Colonic mucosa (tissue), 4 donors: ENCODE measurements around the gene C1QTNF8. TPM values are rescaled to one million over a fixed set of nuclear protein-coding genes. Genes with fewer than 3 reads are reported as not detected.

ENCODE experiments used
- DNase-seq: peaks from one replicate; pipeline ENCODE4 v3.0.0-alpha.2; 2020
- H3K27ac ChIP-seq: fragments of 200-600 bp; one replicate; pipeline ENCODE4 v1.8.0; 2021
- H3K27me3 ChIP-seq: fragments of 200-600 bp; one replicate; pipeline ENCODE4 v1.8.0; 2021
- H3K36me3 ChIP-seq: fragments of 200-600 bp; one replicate; pipeline ENCODE4 v1.8.0; 2021
- H3K4me1 ChIP-seq: fragments of 200-600 bp; one replicate; pipeline ENCODE4 v1.8.0; 2021; ENCODE audit warnings: mild to moderate bottlenecking
- H3K4me3 ChIP-seq: fragments of 200-600 bp; one replicate; pipeline ENCODE4 v1.8.0; 2021
- H3K9ac ChIP-seq, 2 donors: one replicate each; pipeline ENCODE4 v1.7.0; 2013; ENCODE audit warnings: control low read depth in 2 of 2, low read depth in 2 of 2, low read length in 2 of 2
- H3K9me3 ChIP-seq: fragments of 200-600 bp; one replicate; pipeline ENCODE4 v1.8.0; 2021
- intact Hi-C: fragments of 100-400 bp; cut with DNase I; formaldehyde crosslinking; loops from one replicate; pipeline ENCODE4 v1.14.1; 2022
- total RNA-seq, 2 donors: library from RNA; stranded (reverse); fragmentation: NEBNext Ultra II Directional in 1 of 2; extraction: Animal tissue kit (Norgen Biotek cat#: 25700) in 1 of 2; gene quantifications; one replicate each; pipeline ENCODE4 v1.2.1, GENCODE V29; 2021
- TF ChIP-seq, protein P1 (sequence below): fragments of 200-600 bp; IDR thresholded peaks from one replicate; pipeline ENCODE4 v1.8.0; 2022; ENCODE audit warnings: antibody characterized with exemption, mild to moderate bottlenecking
- donor health status: healthy.
- donor health status: DM: no; HTN: no; CAD: no.
- donor health status: DM: no; HTN: no; CAD: no.

C1QTNF8 gene
- total RNA-seq, 2 donors from 2014 or later, result not detected

- intact Hi-C loops, result loop anchor here (2.0 kb wide), 1 partner anchor 43 kb away; no protein-coding TSS in a partner anchor
These were observed 3.4 kb upstream of the C1QTNF8 start for GRCh38 chr16:1099189-1100083.

GRCh38 chr16:1098266-1098991 lies 2.4 kb upstream of the C1QTNF8 start:
- Histone ChIP-seq H3K9ac (no peak overlapping the region), H3K9me3 (no peaks in the 10 kb centered on the region), H3K4me3 (no peak overlapping the region), H3K36me3 (no peaks in the 10 kb centered on the region), H3K27me3 (peaks cover 23% of the 10 kb centered on the region), H3K4me1 (peaks cover 4% of the 10 kb centered on the region), H3K27ac (no peak overlapping the region)
- TF ChIP-seq, protein P1, sequence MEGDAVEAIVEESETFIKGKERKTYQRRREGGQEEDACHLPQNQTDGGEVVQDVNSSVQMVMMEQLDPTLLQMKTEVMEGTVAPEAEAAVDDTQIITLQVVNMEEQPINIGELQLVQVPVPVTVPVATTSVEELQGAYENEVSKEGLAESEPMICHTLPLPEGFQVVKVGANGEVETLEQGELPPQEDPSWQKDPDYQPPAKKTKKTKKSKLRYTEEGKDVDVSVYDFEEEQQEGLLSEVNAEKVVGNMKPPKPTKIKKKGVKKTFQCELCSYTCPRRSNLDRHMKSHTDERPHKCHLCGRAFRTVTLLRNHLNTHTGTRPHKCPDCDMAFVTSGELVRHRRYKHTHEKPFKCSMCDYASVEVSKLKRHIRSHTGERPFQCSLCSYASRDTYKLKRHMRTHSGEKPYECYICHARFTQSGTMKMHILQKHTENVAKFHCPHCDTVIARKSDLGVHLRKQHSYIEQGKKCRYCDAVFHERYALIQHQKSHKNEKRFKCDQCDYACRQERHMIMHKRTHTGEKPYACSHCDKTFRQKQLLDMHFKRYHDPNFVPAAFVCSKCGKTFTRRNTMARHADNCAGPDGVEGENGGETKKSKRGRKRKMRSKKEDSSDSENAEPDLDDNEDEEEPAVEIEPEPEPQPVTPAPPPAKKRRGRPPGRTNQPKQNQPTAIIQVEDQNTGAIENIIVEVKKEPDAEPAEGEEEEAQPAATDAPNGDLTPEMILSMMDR, result no peak
- intact Hi-C loops, result no loop called here
- DNase-seq, result no peak

More at GRCh38 chr16:1099189-1100083, 3.4 kb upstream of the C1QTNF8 start:
- TF ChIP-seq, protein P1, result no peak
- Histone ChIP-seq H3K9ac (no peak overlapping the region), H3K36me3 (no peaks in the 10 kb centered on the region), H3K27me3 (peaks cover 30% of the 10 kb centered on the region), H3K4me1 (peaks cover 4% of the 10 kb centered on the region), H3K27ac (no peak overlapping the region), H3K4me3 (no peak overlapping the region), H3K9me3 (no peaks in the 10 kb centered on the region)
- DNase-seq, result no peak

GRCh38 chr16:1097800-1098199 lies 1.8 kb upstream of the C1QTNF8 start:
- Histone ChIP-seq H3K9me3 (no peaks in the 10 kb centered on the region), H3K36me3 (no peaks in the 10 kb centered on the region), H3K27me3 (peaks cover 18% of the 10 kb centered on the region), H3K9ac (no peak overlapping the region), H3K27ac (no peak overlapping the region), H3K4me3 (no peak overlapping the region), H3K4me1 (peaks cover 4% of the 10 kb centered on the region)
- intact Hi-C loops, result no loop called here
- no peak for DNase-seq
- TF ChIP-seq, protein P1, result no peak

DNA sequence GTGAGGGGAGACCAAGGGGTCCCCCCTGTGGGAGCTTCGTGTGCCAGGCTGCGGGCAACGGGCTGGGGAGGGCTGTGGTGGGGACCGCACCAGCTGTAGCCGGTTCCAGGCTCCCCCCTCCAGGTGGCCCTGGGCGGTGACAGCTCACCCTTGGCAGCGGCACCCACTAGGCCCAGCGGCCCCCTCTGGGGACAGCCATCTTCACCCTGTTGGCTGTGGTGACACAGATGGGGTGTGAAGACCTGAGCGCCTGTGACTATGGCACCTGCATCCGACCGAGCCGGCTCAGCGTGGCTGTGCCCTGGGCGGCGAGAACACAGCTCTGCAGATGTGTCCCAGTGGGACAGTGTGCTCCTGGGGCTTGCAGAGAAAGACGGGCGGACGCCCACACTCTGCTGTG lies 1.1 kb upstream of the C1QTNF8 start:
- Histone ChIP-seq H3K4me1 (peaks cover 4% of the 10 kb centered on the region), H3K27me3 (peaks cover 18% of the 10 kb centered on the region), H3K27ac (no peak overlapping the region), H3K36me3 (no peaks in the 10 kb centered on the region), H3K9ac (no peak overlapping the region), H3K4me3 (no peak overlapping the region), H3K9me3 (no peaks in the 10 kb centered on the region)
- intact Hi-C loops, result no loop called here
- TF ChIP-seq, protein P1, result no peak
- DNase-seq, result no peak

GRCh38 chr16:1095450-1096168 lies 435 bp downstream of the C1QTNF8 start:
- Histone ChIP-seq H3K4me3 (no peak overlapping the region), H3K4me1 (peaks cover 4% of the 10 kb centered on the region), H3K9me3 (no peaks in the 10 kb centered on the region), H3K27me3 (peaks cover 18% of the 10 kb centered on the region), H3K36me3 (no peaks in the 10 kb centered on the region), H3K9ac (no peak overlapping the region), H3K27ac (no peak overlapping the region)
- TF ChIP-seq, protein P1, result no peak
- intact Hi-C loops, result no loop called here
- DNase-seq, result no peak
